Heart right ventricle (tissue), 16 donors: Measurements from ENCODE around the gene WNT4. TPM values are rescaled to one million over a fixed set of nuclear protein-coding genes. Genes with fewer than 3 reads are reported as not detected.

Experiments
- ATAC-seq, 8 donors: fragments of 200-7000 bp; cut with Tn5 transposase; one replicate each; pipeline ENCODE4 v1.9.1; 2020; ENCODE audit warnings: mild to moderate bottlenecking in 8 of 8, moderate library complexity in 8 of 8, moderate number of reproducible peaks in 1 of 8
- DNase-seq, 2 donors: peaks; one replicate each; pipeline ENCODE4 v3.0.0-alpha.2; 2020
- H3K27ac ChIP-seq, 10 donors: fragments of 200-600 bp; sonication (generic) in 2 of 10; one replicate each; pipeline versions ENCODE4 v1.5.0 to v1.8.0; 2020 to 2022; ENCODE audit warnings: mild to moderate bottlenecking in 3 of 10
- H3K27me3 ChIP-seq, 7 donors: fragments of 200-600 bp; one replicate each; pipeline ENCODE4 v1.8.0; 2021 to 2022; ENCODE audit warnings: mild to moderate bottlenecking in 2 of 7
- H3K36me3 ChIP-seq, 9 donors: fragments of 200-600 bp; sonication (generic) in 1 of 9; one replicate each; pipeline versions ENCODE4 v1.5.0 to v1.8.0; 2020 to 2022; ENCODE audit warnings: mild to moderate bottlenecking in 2 of 9
- H3K4me1 ChIP-seq, 9 donors: fragments of 200-600 bp; sonication (generic) in 1 of 9; one replicate each; pipeline versions ENCODE4 v1.5.0 to v1.8.0; 2020 to 2022; ENCODE audit warnings: mild to moderate bottlenecking in 4 of 9
- H3K4me3 ChIP-seq, 10 donors: fragments of 200-600 bp; sonication (generic) in 2 of 10; one replicate each; pipeline versions ENCODE4 v1.5.0 to v1.8.0; 2020 to 2022; ENCODE audit warnings: mild to moderate bottlenecking in 7 of 10, moderate library complexity in 2 of 10
- H3K9me3 ChIP-seq, 11 donors: fragments of 200-600 bp in 10 of 11; sonication (generic) in 2 of 11; one replicate each; pipeline versions ENCODE4 v1.5.0 to v1.8.0; 2013 to 2022; ENCODE audit warnings: mild to moderate bottlenecking in 2 of 11, control low read depth in 1 of 11, moderate library complexity in 1 of 11
- CTCF ChIP-seq, 9 donors: fragments of 200-600 bp; sonication (generic) in 2 of 9; IDR thresholded peaks; one replicate each; pipeline versions ENCODE4 v1.5.0 to v1.8.0; 2021 to 2022; ENCODE audit warnings: antibody characterized with exemption in 9 of 9, mild to moderate bottlenecking in 5 of 9, moderate library complexity in 1 of 9
- WGBS, 2 donors: extraction: QIAGEN DNeasy Blood & Tissue Kit; methylation state at CpG; one replicate each; pipeline ENCODE4 v1.1.7; 2013; ENCODE audit warnings: inconsistent platforms in 1 of 2; 5-methylcytosine and 5-hydroxymethylcytosine counted together
- intact Hi-C, 10 donors: fragments of 100-400 bp; cut with DNase I; formaldehyde crosslinking; loops; one replicate each; pipeline versions ENCODE4 v1.11.1 to v1.14.2; 2022
- polyA plus RNA-seq, 2 donors: library from polyadenylated mRNA; stranded (reverse); fragments of 200-250 nt; gene quantifications; one replicate each; pipeline ENCODE4 v1.2.3, GENCODE V29; 2013
- total RNA-seq, 10 donors: library from RNA; stranded (reverse); fragmentation: NEBNext Ultra II Directional in 3 of 10; extraction: Animal tissue kit (Norgen Biotek cat#: 25700) in 3 of 10; gene quantifications; one replicate each; pipeline versions ENCODE4 v1.2.1 to v1.2.4, GENCODE V29; 2021 to 2023
- donor health status: Arrhythmogenic right ventricular cardiomyopathy.
- donor health status: ischemic (EF 13 %, LVEDD 7.1; RV severe dilation, severe dysfunction).
- donor health status: healthy with polysubstance abuse.
- donor health status: DM: no; HTN: yes; CAD: no.
- donor health status: DM: no; HTN: no; CAD: no.
- donor health status: ischemic (EF 25% LVEDD 6.9; RV normal size, moderate dysfunction).
- donor health status: ischemic (EF 25% LVEDD 5.7; RV mildly dilated, moderate dysfunction).
- donor health status: healthy.
- donor health status: DM: yes; HTN: yes; CAD: no.
- donor health status: Ischemic cardiomyopathy.
- donor health status: ischemic (EF 35%, LVEDD 5.7; RV mildly dilated, moderate dysfunction).
- donor health status: nonischemic (EF 11% LVEDD 7.7; RV severe dilation, severe dysfunction).
- donor health status: DM: yes; HTN: yes; CAD: no.
- donor health status: PGD.
- donor health status: ischemic (EF 29% LVEDD 5.4; RV normal size, mild dysfunction).
- donor health status: nonischemic (EF 23%, LVEDD 6.1; RV moderate dilation, normal function).

The WNT4 gene
- total and polyA plus RNA-seq, 12 donors: 0.06 to 0.16 TPM; not detected in 10

GRCh38 chr1:22071511-22071910 is 71.4 kb downstream of the WNT4 start:
- intact Hi-C loops: no loop called here
- DNase-seq (no peak), ATAC-seq (no peak)
- Histone ChIP-seq H3K4me3 (no peak overlapping the region), H3K9me3 (peaks cover 0 to 7% (median 0%) of the 10 kb centered on the region in 11 donors), H3K27ac (no peak overlapping the region), H3K36me3 (peaks cover 0 to 40% (median 0%) of the 10 kb centered on the region in 9 donors), H3K4me1 (peaks cover 29 to 99% (median 86%) of the 10 kb centered on the region in 9 donors), H3K27me3 (no peaks in the 10 kb centered on the region)
- no peak for TF ChIP-seq CTCF (IDR thresholded peaks at IDR 0.05)
- 75 to 79% methylated on average over 2 of the region's 2 CpGs for WGBS, 2 donors

Other genes with a start within 250 kb of the WNT4 start
- 100 to 1,000 TPM; 249 to 508 (median 320) TPM for gene HSPG2, start 205.8 kb downstream of the WNT4 start, total RNA-seq
- gene HSPG2, start 205.8 kb downstream of the WNT4 start, polyA plus RNA-seq: 100 to 1,000 TPM; 221 to 276 TPM
- 1 to 10 TPM in 7 of 10 donors, not detected in 3; 1.1 to 2.5 (median 1.3) TPM for gene CELA3B, start 166.1 kb downstream of the WNT4 start, total RNA-seq
- under 1 TPM in 1 of 2 donors, not detected in 1; 0.13 TPM for gene CELA3B, start 166.1 kb downstream of the WNT4 start, polyA plus RNA-seq
- gene CELA3A, start 141.4 kb downstream of the WNT4 start, total RNA-seq: 1 to 10 TPM in 7 of 10 donors, not detected in 3; 2.9 to 4.6 (median 3.8) TPM
- gene CELA3A, start 141.4 kb downstream of the WNT4 start, polyA plus RNA-seq: under 1 TPM in 1 of 2 donors, not detected in 1; 0.58 TPM
- 100 to 1,000 TPM; 139 to 259 (median 174) TPM for gene CDC42, start 90.4 kb downstream of the WNT4 start, total RNA-seq
- gene CDC42, start 90.4 kb downstream of the WNT4 start, polyA plus RNA-seq: 100 to 1,000 TPM in 1 of 2 donors, 10 to 100 TPM in 1; 68.7 to 137 TPM